ENCODE measurements around the gene PPP1R1C.
"Not testable (repeated sequence)": the region's sequence is repeated elsewhere in the genome, so short reads cannot be mapped to it uniquely, and the experiment has no call there.

The PPP1R1C gene

GRCh38 chr2:182015334-182016109 lies 29.9 kb downstream of the PPP1R1C start:
- DNase-seq (ENCODE audit: low spot score), result no peak

GRCh38 chr2:182018218-182018617 lies 32.6 kb downstream of the PPP1R1C start:
- no peak for DNase-seq (ENCODE audit: low spot score)

GRCh38 chr2:182019731-182020130 lies 34.1 kb downstream of the PPP1R1C start:
- no peak for DNase-seq (ENCODE audit: low spot score)

GRCh38 chr2:182020286-182021070 lies 34.8 kb downstream of the PPP1R1C start:
- DNase-seq (ENCODE audit: low spot score), result no peak

GRCh38 chr2:182023235-182023634 lies 37.6 kb downstream of the PPP1R1C start:
- DNase-seq (ENCODE audit: low spot score), result no peak

GRCh38 chr2:182030875-182031274 lies 45.2 kb downstream of the PPP1R1C start:
- DNase-seq (ENCODE audit: low spot score), result not testable (repeated sequence)

GRCh38 chr2:182031956-182032355 lies 46.3 kb downstream of the PPP1R1C start:
- no peak for DNase-seq (ENCODE audit: low spot score)

GRCh38 chr2:182033449-182033848 lies 47.8 kb downstream of the PPP1R1C start:
- DNase-seq (ENCODE audit: low spot score), result no peak

- no peak for DNase-seq (ENCODE audit: low spot score)
These were observed 52.9 kb downstream of the PPP1R1C start for GRCh38 chr2:182038576-182038975.

GRCh38 chr2:182043021-182043420 lies 57.4 kb downstream of the PPP1R1C start:
- no peak for DNase-seq (ENCODE audit: low spot score)

- no peak for DNase-seq (ENCODE audit: low spot score)
These were observed 58.2 kb downstream of the PPP1R1C start for GRCh38 chr2:182043861-182044260.

GRCh38 chr2:182047544-182047943 lies 61.9 kb downstream of the PPP1R1C start:
- DNase-seq (ENCODE audit: low spot score), result no peak

GRCh38 chr2:182048088-182048487 lies 62.4 kb downstream of the PPP1R1C start:
- DNase-seq (ENCODE audit: low spot score), result no peak

GRCh38 chr2:182048621-182049020 lies 63.0 kb downstream of the PPP1R1C start:
- DNase-seq (ENCODE audit: low spot score), result no peak

GRCh38 chr2:182049372-182050148 lies 63.9 kb downstream of the PPP1R1C start:
- no peak for DNase-seq (ENCODE audit: low spot score)

- DNase-seq (ENCODE audit: low spot score), result no peak
These were observed 64.9 kb downstream of the PPP1R1C start for GRCh38 chr2:182050333-182051135.

- no peak for DNase-seq (ENCODE audit: low spot score)
These were observed 70.3 kb downstream of the PPP1R1C start for GRCh38 chr2:182055993-182056392.

- DNase-seq (ENCODE audit: low spot score), result no peak
These were observed 71.3 kb downstream of the PPP1R1C start for GRCh38 chr2:182057002-182057401.

GRCh38 chr2:182058056-182058455 lies 72.4 kb downstream of the PPP1R1C start:
- no peak for DNase-seq (ENCODE audit: low spot score)

GRCh38 chr2:182061739-182062138 lies 76.1 kb downstream of the PPP1R1C start:
- no peak for DNase-seq (ENCODE audit: low spot score)

GRCh38 chr2:182062329-182062972 lies 76.8 kb downstream of the PPP1R1C start:
- DNase-seq (ENCODE audit: low spot score), result no peak
